ENCODE results near the gene D2HGDH. TPM values are rescaled to one million over a fixed set of nuclear protein-coding genes. Genes with fewer than 3 reads are reported as not detected.

D2HGDH gene
- total and polyA plus RNA-seq, 2 of the 13 experiments (the other 11 are each of a cell fraction or from before 2014, with no cell fraction given) = 19.2 to 20.3 TPM

DNA sequence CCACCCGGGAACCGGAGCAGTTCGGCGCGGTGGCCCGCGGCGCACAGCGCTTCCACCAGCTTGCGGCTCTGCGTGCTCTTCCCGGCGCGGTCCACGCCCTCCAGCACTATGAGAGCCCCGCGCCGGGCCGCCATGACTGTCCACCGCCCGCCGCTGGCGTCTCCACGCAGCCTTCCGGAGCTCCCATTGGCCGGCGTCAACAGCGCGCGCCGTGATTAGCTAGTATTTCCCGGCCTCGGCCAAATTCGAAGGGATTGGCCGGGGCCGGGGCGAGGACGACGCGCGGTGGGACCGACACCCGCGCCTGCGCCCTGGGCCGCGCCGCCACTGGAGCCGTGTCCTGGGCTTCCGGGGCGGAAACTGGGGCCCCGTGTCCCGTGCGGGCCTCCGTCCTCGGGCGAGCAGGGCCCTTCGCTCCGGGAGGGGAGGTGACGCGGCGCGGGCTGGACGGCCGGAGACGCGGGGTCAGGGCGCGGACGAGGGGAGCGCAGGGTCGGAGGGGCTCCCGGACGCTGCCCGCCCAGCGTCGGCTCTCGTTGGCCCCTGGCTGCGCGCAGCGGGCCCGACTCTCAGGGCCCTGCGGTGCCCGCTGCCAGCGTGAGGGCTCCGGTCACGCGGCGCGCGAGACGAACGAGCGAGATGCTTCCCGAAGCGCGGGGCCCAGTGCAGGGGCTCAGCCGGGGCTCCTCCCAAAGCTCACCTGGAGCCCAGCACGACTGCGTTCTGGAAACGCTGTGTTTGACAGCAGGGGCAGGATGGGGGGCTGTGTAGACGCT is 47.6 kb upstream of the D2HGDH start, which contains the start of gene DTYMK (continued):
- peak; percentile 80; the same call in 1 of the 2 replicates for TF ChIP-seq TARDBP (CRISPR knock-in tag; IDR thresholded peaks at IDR 0.05)
- TF ChIP-seq, protein P1, sequence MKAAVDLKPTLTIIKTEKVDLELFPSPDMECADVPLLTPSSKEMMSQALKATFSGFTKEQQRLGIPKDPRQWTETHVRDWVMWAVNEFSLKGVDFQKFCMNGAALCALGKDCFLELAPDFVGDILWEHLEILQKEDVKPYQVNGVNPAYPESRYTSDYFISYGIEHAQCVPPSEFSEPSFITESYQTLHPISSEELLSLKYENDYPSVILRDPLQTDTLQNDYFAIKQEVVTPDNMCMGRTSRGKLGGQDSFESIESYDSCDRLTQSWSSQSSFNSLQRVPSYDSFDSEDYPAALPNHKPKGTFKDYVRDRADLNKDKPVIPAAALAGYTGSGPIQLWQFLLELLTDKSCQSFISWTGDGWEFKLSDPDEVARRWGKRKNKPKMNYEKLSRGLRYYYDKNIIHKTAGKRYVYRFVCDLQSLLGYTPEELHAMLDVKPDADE (CRISPR knock-in tag; IDR thresholded peaks at IDR 0.05) = peak; percentile 89; the same call in 1 of the 2 replicates
- TF ChIP-seq ATM (IDR thresholded peaks at IDR 0.05; ENCODE audit: borderline replicate concordance) = no peak
- TF ChIP-seq, protein P2, sequence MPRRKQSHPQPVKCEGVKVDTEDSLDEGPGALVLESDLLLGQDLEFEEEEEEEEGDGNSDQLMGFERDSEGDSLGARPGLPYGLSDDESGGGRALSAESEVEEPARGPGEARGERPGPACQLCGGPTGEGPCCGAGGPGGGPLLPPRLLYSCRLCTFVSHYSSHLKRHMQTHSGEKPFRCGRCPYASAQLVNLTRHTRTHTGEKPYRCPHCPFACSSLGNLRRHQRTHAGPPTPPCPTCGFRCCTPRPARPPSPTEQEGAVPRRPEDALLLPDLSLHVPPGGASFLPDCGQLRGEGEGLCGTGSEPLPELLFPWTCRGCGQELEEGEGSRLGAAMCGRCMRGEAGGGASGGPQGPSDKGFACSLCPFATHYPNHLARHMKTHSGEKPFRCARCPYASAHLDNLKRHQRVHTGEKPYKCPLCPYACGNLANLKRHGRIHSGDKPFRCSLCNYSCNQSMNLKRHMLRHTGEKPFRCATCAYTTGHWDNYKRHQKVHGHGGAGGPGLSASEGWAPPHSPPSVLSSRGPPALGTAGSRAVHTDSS (CRISPR knock-in tag; conservative IDR thresholded peaks at IDR 0.05) = no peak
- TF ChIP-seq ARNTL (CRISPR knock-in tag; IDR thresholded peaks at IDR 0.05) = peak; percentile 69
- TF ChIP-seq, protein P3, sequence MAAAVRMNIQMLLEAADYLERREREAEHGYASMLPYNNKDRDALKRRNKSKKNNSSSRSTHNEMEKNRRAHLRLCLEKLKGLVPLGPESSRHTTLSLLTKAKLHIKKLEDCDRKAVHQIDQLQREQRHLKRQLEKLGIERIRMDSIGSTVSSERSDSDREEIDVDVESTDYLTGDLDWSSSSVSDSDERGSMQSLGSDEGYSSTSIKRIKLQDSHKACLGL (CRISPR knock-in tag; IDR thresholded peaks at IDR 0.05) = peak; percentile 86
- peak; percentile 76 for TF ChIP-seq FOXC1 (CRISPR knock-in tag; IDR thresholded peaks at IDR 0.05; ENCODE audit: borderline replicate concordance)
- peak; percentile 92 for TF ChIP-seq POLR2A (IDR thresholded peaks at IDR 0.05; ENCODE audit: insufficient read depth in 1 of 2, low read depth in 2 of 2, low read length in 2 of 2)
- TF ChIP-seq, protein P4, sequence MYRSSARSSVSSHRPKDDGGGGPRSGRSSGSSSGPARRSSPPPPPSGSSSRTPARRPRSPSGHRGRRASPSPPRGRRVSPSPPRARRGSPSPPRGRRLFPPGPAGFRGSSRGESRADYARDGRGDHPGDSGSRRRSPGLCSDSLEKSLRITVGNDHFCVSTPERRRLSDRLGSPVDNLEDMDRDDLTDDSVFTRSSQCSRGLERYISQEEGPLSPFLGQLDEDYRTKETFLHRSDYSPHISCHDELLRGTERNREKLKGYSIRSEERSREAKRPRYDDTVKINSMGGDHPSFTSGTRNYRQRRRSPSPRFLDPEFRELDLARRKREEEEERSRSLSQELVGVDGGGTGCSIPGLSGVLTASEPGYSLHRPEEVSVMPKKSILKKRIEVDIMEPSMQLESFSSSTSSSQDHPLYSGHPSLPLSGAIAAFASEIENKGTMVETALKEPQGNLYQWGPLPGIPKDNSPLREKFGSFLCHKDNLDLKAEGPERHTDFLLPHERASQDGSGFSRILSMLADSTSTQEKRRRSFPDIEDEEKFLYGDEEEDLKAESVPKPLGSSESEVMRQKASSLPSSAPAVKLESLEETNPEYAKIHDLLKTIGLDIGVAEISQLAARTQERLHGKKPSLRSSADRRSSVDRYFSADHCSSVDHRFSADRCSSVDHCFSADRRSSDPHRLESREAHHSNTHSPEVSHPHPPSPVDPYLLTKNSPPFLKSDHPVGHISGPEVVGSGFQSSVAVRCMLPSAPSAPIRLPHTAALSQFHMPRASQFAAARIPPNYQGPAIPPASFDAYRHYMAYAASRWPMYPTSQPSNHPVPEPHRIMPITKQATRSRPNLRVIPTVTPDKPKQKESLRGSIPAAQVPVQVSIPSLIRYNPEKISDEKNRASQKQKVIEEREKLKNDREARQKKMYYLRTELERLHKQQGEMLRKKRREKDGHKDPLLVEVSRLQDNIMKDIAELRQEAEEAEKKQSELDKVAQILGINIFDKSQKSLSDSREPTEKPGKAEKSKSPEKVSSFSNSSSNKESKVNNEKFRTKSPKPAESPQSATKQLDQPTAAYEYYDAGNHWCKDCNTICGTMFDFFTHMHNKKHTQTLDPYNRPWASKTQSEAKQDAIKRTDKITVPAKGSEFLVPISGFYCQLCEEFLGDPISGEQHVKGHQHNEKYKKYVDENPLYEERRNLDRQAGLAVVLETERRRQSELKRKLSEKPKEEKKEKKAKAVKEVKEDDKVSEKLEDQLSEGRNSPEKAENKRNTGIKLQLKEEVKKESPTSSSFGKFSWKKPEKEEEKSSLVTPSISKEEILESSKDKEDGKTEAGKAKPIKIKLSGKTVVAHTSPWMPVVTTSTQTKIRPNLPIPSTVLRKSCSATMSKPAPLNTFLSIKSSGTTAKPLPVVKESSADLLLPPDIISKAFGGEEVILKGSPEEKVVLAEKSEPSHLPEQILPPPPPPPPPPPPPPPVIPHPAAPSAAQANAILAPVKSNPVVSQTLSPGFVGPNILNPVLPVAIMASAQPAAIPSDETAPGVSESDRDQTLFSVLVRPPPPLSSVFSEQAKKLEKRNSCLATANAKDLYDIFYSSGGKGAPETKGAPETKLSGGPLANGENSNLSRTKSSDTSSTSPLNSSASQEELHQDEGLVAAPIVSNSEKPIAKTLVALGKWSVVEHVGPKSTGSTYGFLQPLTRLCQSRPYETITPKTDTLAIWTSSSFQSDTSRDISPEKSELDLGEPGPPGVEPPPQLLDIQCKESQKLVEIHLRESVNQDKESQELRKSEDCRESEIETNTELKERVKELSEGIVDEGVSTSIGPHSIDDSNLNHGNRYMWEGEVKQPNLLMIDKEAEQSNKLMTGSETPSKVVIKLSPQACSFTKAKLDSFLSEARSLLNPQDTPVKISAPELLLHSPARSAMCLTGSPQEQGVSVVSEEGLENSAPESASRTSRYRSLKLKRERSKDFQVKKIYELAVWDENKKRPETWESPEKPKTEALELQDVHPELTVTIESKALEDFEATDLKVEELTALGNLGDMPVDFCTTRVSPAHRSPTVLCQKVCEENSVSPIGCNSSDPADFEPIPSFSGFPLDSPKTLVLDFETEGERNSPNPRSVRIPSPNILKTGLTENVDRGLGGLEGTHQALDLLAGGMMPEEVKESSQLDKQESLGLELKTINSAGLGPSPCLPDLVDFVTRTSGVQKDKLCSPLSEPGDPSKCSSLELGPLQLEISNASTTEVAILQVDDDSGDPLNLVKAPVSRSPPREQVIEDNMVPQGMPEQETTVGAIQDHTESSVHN (CRISPR knock-in tag; IDR thresholded peaks at IDR 0.05) = peak; percentile 24
- peak; percentile 66 for TF ChIP-seq ZNF121 (CRISPR knock-in tag; IDR thresholded peaks at IDR 0.05)
- TF ChIP-seq, protein P5, sequence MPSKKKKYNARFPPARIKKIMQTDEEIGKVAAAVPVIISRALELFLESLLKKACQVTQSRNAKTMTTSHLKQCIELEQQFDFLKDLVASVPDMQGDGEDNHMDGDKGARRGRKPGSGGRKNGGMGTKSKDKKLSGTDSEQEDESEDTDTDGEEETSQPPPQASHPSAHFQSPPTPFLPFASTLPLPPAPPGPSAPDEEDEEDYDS (CRISPR knock-in tag; IDR thresholded peaks at IDR 0.05) = peak; percentile 58; the same call in 1 of the 2 replicates
- TF ChIP-seq ZNF766 (CRISPR knock-in tag; IDR thresholded peaks at IDR 0.05; ENCODE audit: borderline replicate concordance) = peak; percentile 92
- TF ChIP-seq ZKSCAN1 (IDR thresholded peaks at IDR 0.05; ENCODE audit: low read length) = peak; percentile 56; the same call in 1 of the 2 replicates
- TF ChIP-seq MXD4 (CRISPR knock-in tag; IDR thresholded peaks at IDR 0.05) = peak; percentile 78
- no peak for TF ChIP-seq ZNF12 (CRISPR knock-in tag; IDR thresholded peaks at IDR 0.05)
- TF ChIP-seq MED1 (CRISPR knock-in tag; IDR thresholded peaks at IDR 0.05) = peak; percentile 90
- 0 out of 2 replicates have a peak, but pooled peaks have one; percentile 3 for TF ChIP-seq ZNF468 (CRISPR knock-in tag; IDR thresholded peaks at IDR 0.05)
- no peak for TF ChIP-seq CEBPB (IDR thresholded peaks at IDR 0.05; ENCODE audit: borderline replicate concordance, low read depth, low read length)

Measured in HepG2 (cell line).